Liver (tissue), 9 donors: ENCODE measurements around the gene TSHZ3. TPM values are rescaled to one million over a fixed set of nuclear protein-coding genes. Genes with fewer than 3 reads are reported as not detected.
A peak's percentile ranks its signal among the peaks of the same experiment; 100 is the strongest.

Source experiments
- DNase-seq: peaks from one replicate; pipeline ENCODE4 v3.0.0-alpha.2; 2017; ENCODE audit warnings: low spot score
- H3K27ac ChIP-seq, 2 donors: one replicate each; pipeline ENCODE4 v1.7.0; 2013; ENCODE audit warnings: inconsistent platforms in 2 of 2, low read length in 2 of 2, control low read depth in 1 of 2, low read depth in 1 of 2, mild to moderate bottlenecking in 1 of 2
- H3K27me3 ChIP-seq, 4 donors: one replicate each; pipeline versions ENCODE4 v1.6.1 to v1.7.0; 2013; ENCODE audit warnings: low read length in 3 of 4, inconsistent platforms in 1 of 4, mild to moderate bottlenecking in 1 of 4, moderate library complexity in 1 of 4; ENCODE audit not compliant: control insufficient read depth in 4 of 4, insufficient read depth in 4 of 4
- H3K36me3 ChIP-seq, 4 donors: one replicate each; pipeline versions ENCODE4 v1.6.1 to v1.7.0; 2013; ENCODE audit warnings: low read length in 3 of 4, mild to moderate bottlenecking in 3 of 4, low read depth in 1 of 4, moderate library complexity in 1 of 4; ENCODE audit not compliant: control insufficient read depth in 4 of 4, insufficient read depth in 3 of 4
- H3K4me1 ChIP-seq, 4 donors: one replicate each; pipeline versions ENCODE4 v1.6.1 to v1.7.0; 2013; ENCODE audit warnings: low read length in 3 of 4, mild to moderate bottlenecking in 3 of 4, moderate library complexity in 1 of 4; ENCODE audit not compliant: control insufficient read depth in 4 of 4, insufficient read depth in 4 of 4
- H3K4me3 ChIP-seq, 3 donors: one replicate each; pipeline versions ENCODE4 v1.6.1 to v1.7.0; 2013; ENCODE audit warnings: low read length in 3 of 3, control low read depth in 1 of 3, low read depth in 1 of 3, mild to moderate bottlenecking in 1 of 3
- H3K9ac ChIP-seq, 2 donors: one replicate each; pipeline ENCODE4 v1.7.0; 2013; ENCODE audit warnings: low read length in 2 of 2, mild to moderate bottlenecking in 2 of 2, moderate library complexity in 2 of 2, control low read depth in 1 of 2, low read depth in 1 of 2
- H3K9me3 ChIP-seq, 4 donors: one replicate each; pipeline versions ENCODE4 v1.6.1 to v1.7.0; 2013; ENCODE audit warnings: low read length in 3 of 4; ENCODE audit not compliant: control insufficient read depth in 4 of 4
- EGR1 ChIP-seq, 2 donors: IDR thresholded peaks; 2 replicates each; pipeline ENCODE4 v1.6.1; 2016 to 2018; ENCODE audit warnings: antibody characterized with exemption in 2 of 2, low read depth in 2 of 2
- FOXA1 ChIP-seq: IDR thresholded peaks from 2 replicates; pipeline ENCODE4 v1.6.1; 2016; ENCODE audit warnings: antibody characterized with exemption
- FOXA2 ChIP-seq: IDR thresholded peaks from 2 replicates; pipeline ENCODE4 v1.6.1; 2016; ENCODE audit warnings: antibody characterized with exemption
- GABPA ChIP-seq, 2 donors: IDR thresholded peaks in 1 of 2; conservative IDR thresholded peaks in 1 of 2; 2 replicates each; pipeline ENCODE4 v1.6.1; 2016; ENCODE audit warnings: antibody characterized with exemption in 2 of 2, mild to moderate bottlenecking in 1 of 2, moderate library complexity in 1 of 2
- HNF4A ChIP-seq, 2 donors: conservative IDR thresholded peaks; 2 replicates each; pipeline ENCODE4 v1.6.1; 2016; ENCODE audit warnings: antibody characterized with exemption in 2 of 2, mild to moderate bottlenecking in 2 of 2
- HNF4G ChIP-seq: IDR thresholded peaks from 2 replicates; pipeline ENCODE4 v1.6.1; 2016; ENCODE audit warnings: antibody characterized with exemption
- JUND ChIP-seq, 2 donors: IDR thresholded peaks; 2 replicates each; pipeline ENCODE4 v1.6.1; 2016; ENCODE audit warnings: antibody characterized with exemption in 2 of 2
- NR2F2 ChIP-seq: IDR thresholded peaks from 2 replicates; pipeline ENCODE4 v1.6.1; 2016; ENCODE audit warnings: antibody characterized with exemption
- RXRA ChIP-seq, 2 donors: IDR thresholded peaks; 2 replicates each; pipeline ENCODE4 v1.6.1; 2017 to 2018; ENCODE audit warnings: antibody characterized with exemption in 2 of 2, mild to moderate bottlenecking in 1 of 2
- SP1 ChIP-seq: IDR thresholded peaks from 2 replicates; pipeline ENCODE4 v1.6.1; 2018; ENCODE audit warnings: antibody characterized with exemption, mild to moderate bottlenecking
- TAF1 ChIP-seq: conservative IDR thresholded peaks from 2 replicates; pipeline ENCODE4 v1.6.1; 2016; ENCODE audit warnings: antibody characterized with exemption, mild to moderate bottlenecking
- YY1 ChIP-seq: IDR thresholded peaks from 2 replicates; pipeline ENCODE4 v1.6.1; 2016; ENCODE audit warnings: antibody characterized with exemption, mild to moderate bottlenecking
- WGBS: extraction: QIAGEN DNeasy Blood & Tissue Kit; methylation state at CpG from one replicate; pipeline ENCODE4 v1.1.7; 2013; 5-methylcytosine and 5-hydroxymethylcytosine counted together
- polyA plus RNA-seq, 2 donors: library from polyadenylated mRNA; stranded (reverse) in 1 of 2; unstranded in 1 of 2; fragments of 200-250 nt in 1 of 2; fragments of >200 nt in 1 of 2; fragmentation: Nextera tagmentation in 1 of 2; extraction: Ambion mirVana in 1 of 2; gene quantifications; one replicate each; pipeline versions ENCODE4 v1.2.1 to v1.2.3, GENCODE V29; 2013 to 2015
- total RNA-seq, 2 donors: library from RNA; depleted of rRNA; stranded (reverse); fragments of >200 nt; gene quantifications; one replicate each; pipeline ENCODE4 v1.2.3, GENCODE V29; 2014
- TF ChIP-seq, protein P1 (sequence below): IDR thresholded peaks from 2 replicates; pipeline ENCODE4 v1.6.1; 2016; ENCODE audit warnings: antibody characterized with exemption
- TF ChIP-seq, protein P2 (sequence below): IDR thresholded peaks from 2 replicates; pipeline ENCODE4 v1.6.1; 2016; ENCODE audit warnings: antibody characterized with exemption
- TF ChIP-seq, protein P3 (sequence below): fragments of 150-350 bp; IDR thresholded peaks from 2 replicates; pipeline ENCODE4 v1.5.1; 2017; ENCODE audit warnings: improper control_type of control experiment, low read depth, low read length; ENCODE audit not compliant: missing input control
- TF ChIP-seq, protein P4 (sequence below): IDR thresholded peaks from 2 replicates; pipeline ENCODE4 v1.6.1; 2016; ENCODE audit warnings: antibody characterized with exemption
- donor health status: healthy.
- donor health status: healthy.
- donor health status: healthy.
- donor health status: healthy.
- donor health status: healthy.

Gene TSHZ3
- total and polyA plus RNA-seq, 4 donors: 0.42 to 3.3 (median 0.68) TPM

DNA sequence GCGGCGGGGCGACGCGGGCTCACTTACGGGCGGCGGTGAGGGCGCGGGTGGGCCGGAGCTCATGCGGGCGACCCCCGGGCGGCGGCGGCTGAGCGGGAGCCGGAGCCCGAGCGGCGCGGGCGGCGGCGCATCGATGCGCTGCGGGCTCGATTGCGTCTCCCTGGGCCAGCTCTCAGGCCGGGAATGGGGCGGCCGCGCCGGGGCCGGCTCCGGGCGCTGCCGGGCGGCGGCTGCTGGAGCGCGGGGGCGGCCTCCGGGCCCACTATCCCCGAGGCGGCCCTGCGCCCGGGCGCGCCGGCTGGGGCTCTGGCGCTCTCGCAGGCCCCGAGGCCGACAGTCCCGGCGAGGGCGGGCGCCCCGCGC is 1.4 kb upstream of the TSHZ3 start (continued):
- no peak for TF ChIP-seq SP1
- no peak for TF ChIP-seq TAF1

DNA sequence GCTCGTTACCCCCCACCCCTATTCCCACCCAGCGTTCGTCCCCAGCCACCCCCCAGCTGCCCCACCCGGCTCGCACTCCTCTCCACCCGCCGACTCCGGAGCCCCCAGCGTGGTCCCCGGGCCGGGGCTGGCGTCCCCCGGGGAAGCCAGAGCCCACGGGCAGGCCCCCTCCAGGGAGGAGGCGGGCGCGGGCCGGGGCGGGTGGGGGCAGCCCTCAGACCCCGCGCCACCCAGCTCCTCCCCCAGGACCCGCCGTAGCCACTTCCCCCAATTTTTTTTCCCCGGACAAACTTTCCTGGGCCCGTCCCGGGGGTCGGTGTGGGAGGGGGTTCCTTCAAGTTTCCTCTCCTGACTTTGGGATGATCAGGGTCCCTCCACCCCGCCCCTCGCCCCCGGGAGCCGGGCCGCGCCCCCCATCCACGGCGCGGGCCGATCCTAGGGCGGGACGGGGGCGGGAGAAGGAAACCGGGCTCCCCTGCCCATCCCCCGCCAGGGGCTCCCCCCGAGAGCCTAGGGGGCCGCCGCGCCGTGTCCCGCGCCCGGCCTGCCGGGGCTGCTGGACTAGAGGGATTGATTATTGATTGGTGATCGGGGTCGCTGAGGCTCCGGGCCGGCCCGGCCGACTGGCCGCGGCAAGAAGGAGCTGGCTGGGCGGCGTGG is 927 bp upstream of the TSHZ3 start:
- Histone ChIP-seq H3K27ac (peak overlapping the region; percentile 51 to 77), H3K36me3 (no peaks in the 10 kb centered on the region), H3K9ac (peak overlapping the region in 1 of 2 donors; percentile 6), H3K27me3 (peaks cover under 1 to 20% (median 11%) of the 10 kb centered on the region in 4 donors), H3K4me1 (peaks cover 10 to 26% (median 12%) of the 10 kb centered on the region in 4 donors), H3K9me3 (no peaks in the 10 kb centered on the region), H3K4me3 (peak overlapping the region in 2 of 3 donors; percentile 37 to 94)
- no peak for TF ChIP-seq EGR1 (IDR thresholded peaks at IDR 0.05; ENCODE audit: low read depth in 2 of 2)
- TF ChIP-seq, protein P1, sequence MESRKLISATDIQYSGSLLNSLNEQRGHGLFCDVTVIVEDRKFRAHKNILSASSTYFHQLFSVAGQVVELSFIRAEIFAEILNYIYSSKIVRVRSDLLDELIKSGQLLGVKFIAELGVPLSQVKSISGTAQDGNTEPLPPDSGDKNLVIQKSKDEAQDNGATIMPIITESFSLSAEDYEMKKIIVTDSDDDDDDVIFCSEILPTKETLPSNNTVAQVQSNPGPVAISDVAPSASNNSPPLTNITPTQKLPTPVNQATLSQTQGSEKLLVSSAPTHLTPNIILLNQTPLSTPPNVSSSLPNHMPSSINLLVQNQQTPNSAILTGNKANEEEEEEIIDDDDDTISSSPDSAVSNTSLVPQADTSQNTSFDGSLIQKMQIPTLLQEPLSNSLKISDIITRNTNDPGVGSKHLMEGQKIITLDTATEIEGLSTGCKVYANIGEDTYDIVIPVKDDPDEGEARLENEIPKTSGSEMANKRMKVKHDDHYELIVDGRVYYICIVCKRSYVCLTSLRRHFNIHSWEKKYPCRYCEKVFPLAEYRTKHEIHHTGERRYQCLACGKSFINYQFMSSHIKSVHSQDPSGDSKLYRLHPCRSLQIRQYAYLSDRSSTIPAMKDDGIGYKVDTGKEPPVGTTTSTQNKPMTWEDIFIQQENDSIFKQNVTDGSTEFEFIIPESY: no peak
- TF ChIP-seq HNF4G: no peak
- 2% methylated on average over 61 of the region's 61 CpGs for WGBS
- DNase-seq: no peak

DNA sequence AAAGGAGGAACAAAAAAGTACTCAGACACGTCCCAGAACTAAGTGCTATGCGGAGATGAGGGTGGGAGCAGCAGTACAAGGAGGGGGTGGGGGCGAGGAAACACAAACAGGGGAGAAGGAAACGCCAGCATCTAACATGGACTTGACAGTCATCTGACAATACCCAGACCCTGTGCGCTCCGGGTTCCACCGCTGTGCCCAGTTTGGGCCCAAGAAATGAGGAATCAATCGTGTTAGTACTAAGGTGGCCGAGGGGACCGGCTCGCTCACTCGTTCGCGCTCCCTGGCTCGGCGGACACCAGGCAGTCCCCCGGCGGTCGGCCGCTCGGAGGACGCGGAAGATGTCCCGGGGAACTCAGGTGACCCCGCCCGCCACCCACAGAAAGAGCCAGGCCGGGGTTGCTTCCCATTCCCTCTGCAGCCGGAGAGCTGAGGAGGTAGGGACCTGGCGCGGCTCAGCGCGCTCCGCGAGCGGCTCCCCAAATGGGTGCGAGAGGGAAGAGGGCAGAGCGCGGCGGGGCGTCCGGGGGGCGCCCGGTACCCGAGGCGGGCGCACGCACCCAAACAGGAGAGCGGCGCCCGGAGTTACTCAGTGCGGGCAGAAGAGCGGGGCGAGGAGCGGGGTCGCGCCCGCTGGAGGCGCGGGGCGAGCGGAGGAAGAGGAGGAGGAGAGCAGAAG is 616 bp downstream of the TSHZ3 start:
- Histone ChIP-seq H3K4me1 (peaks cover 10 to 26% (median 12%) of the 10 kb centered on the region in 4 donors), H3K36me3 (no peaks in the 10 kb centered on the region), H3K9me3 (no peaks in the 10 kb centered on the region), H3K27ac (peak overlapping the region; percentile 50 to 67), H3K27me3 (peaks cover 0 to 17% (median 10%) of the 10 kb centered on the region in 4 donors), H3K4me3 (peak overlapping the region in 2 of 3 donors; percentile 43 to 94), H3K9ac (no peak overlapping the region)
- 3% methylated on average over 61 of the region's 61 CpGs for WGBS
- no peak for TF ChIP-seq SP1
- TF ChIP-seq NR2F2: no peak
- TF ChIP-seq YY1: no peak
- no peak for TF ChIP-seq RXRA (IDR thresholded peaks at IDR 0.05)
- TF ChIP-seq FOXA1: no peak
- no peak for TF ChIP-seq JUND (IDR thresholded peaks at IDR 0.05)
- TF ChIP-seq GABPA (IDR thresholded peaks at IDR 0.05 in 1 of 2, conservative IDR thresholded peaks at IDR 0.05 in 1 of 2): no peak
- DNase-seq: no peak

DNA sequence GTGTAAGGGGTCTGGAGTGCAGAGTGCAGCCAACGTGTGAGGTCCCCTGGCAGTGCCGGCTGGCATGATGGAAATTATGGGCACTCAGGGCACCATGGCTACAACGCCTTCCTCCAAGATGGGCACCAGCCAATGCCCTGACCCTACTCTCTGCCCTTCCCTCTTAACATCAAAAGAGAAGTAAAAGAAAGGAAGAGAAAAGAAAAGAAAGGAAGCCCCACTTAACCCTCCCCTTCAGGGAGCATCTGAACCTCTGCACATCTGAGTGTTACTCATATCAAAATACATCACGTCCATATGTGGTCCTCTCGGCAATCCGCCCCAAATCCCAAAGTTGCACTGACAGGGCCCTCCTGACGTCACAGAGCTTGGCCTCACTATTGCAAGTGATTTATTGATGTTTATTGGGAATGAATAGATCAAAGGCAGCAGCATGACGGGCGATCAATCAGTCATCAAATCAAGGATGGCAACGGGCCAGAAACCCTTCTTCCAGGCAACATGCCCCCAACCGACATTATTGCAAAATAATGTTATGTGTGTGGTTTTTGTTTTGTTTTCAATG is 1.3 kb downstream of the TSHZ3 start:
- no peaks in the 10 kb centered on the region for H3K36me3 ChIP-seq
- H3K27me3 ChIP-seq: peaks cover 0 to 15% (median 10%) of the 10 kb centered on the region in 4 donors
- H3K27ac ChIP-seq: no peak overlapping the region
- no peak for DNase-seq
- 20% methylated on average over 11 of the region's 11 CpGs for WGBS
- H3K9me3 ChIP-seq: no peaks in the 10 kb centered on the region
- peak overlapping the region in 1 of 3 donors; percentile 94 for H3K4me3 ChIP-seq
- no peak overlapping the region for H3K9ac ChIP-seq
- peaks cover 10 to 26% (median 12%) of the 10 kb centered on the region in 4 donors for H3K4me1 ChIP-seq
- TF ChIP-seq HNF4G (no peak), JUND (IDR thresholded peaks at IDR 0.05) (no peak), SP1 (no peak), GABPA (IDR thresholded peaks at IDR 0.05 in 1 of 2, conservative IDR thresholded peaks at IDR 0.05 in 1 of 2) (no peak), NR2F2 (no peak), HNF4A (conservative IDR thresholded peaks at IDR 0.05) (no peak), TAF1 (no peak), FOXA1 (no peak), YY1 (no peak), FOXA2 (no peak), RXRA (IDR thresholded peaks at IDR 0.05) (no peak)
- TF ChIP-seq, protein P2, sequence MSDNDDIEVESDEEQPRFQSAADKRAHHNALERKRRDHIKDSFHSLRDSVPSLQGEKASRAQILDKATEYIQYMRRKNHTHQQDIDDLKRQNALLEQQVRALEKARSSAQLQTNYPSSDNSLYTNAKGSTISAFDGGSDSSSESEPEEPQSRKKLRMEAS: no peak
- TF ChIP-seq, protein P3, sequence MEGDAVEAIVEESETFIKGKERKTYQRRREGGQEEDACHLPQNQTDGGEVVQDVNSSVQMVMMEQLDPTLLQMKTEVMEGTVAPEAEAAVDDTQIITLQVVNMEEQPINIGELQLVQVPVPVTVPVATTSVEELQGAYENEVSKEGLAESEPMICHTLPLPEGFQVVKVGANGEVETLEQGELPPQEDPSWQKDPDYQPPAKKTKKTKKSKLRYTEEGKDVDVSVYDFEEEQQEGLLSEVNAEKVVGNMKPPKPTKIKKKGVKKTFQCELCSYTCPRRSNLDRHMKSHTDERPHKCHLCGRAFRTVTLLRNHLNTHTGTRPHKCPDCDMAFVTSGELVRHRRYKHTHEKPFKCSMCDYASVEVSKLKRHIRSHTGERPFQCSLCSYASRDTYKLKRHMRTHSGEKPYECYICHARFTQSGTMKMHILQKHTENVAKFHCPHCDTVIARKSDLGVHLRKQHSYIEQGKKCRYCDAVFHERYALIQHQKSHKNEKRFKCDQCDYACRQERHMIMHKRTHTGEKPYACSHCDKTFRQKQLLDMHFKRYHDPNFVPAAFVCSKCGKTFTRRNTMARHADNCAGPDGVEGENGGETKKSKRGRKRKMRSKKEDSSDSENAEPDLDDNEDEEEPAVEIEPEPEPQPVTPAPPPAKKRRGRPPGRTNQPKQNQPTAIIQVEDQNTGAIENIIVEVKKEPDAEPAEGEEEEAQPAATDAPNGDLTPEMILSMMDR: no peak
- TF ChIP-seq, protein P1: no peak
- TF ChIP-seq, protein P4, sequence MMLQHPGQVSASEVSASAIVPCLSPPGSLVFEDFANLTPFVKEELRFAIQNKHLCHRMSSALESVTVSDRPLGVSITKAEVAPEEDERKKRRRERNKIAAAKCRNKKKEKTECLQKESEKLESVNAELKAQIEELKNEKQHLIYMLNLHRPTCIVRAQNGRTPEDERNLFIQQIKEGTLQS: no peak
